HepG2 (cell line): Measurements from ENCODE around the gene GUK1. TPM values are rescaled to one million over a fixed set of nuclear protein-coding genes. Genes with fewer than 3 reads are reported as not detected.

Experiments used
- ATAC-seq: fragments of 200-7000 bp; cut with Tn5 transposase; 3 replicates; pipeline ENCODE4 v1.9.1; 2020; ENCODE audit warnings: mild to moderate bottlenecking, moderate library complexity
- BruUV-seq: library from RNA; stranded (reverse); fragments of 400-500 nt; replicated peaks from 2 replicates; lab custom pipeline; 2021; lab: Mats Ljungman, UMichigan
- CTCF ChIA-PET: fragments of 300-600 bp; formaldehyde crosslinking; extraction: SDS; loops from one replicate; lab custom pipeline; 2021; ENCODE audit warnings: low total read pairs, inconsistent platforms, low intra/inter-chr PET ratio; lab: Yijun Ruan, JAX
- POLR2A ChIA-PET: fragments of 350-600 bp; sonication (Branson Sonifier 250); formaldehyde crosslinking; loops from one replicate; lab custom pipeline; 2020; ENCODE audit warnings: antibody characterized with exemption, inconsistent platforms; lab: Yijun Ruan, JAX
- DNase-seq: peaks from one replicate; pipeline ENCODE4 v3.0.0-alpha.2; 2015; ENCODE audit warnings: low spot score
- FAIRE-seq: peaks from 3 replicates; lab custom pipeline; 2011; peaks lifted over from hg19 to GRCh38; lab: Jason Lieb, UNC
- H2AFZ ChIP-seq: one replicate; pipeline ENCODE4 v1.6.1; 2011; ENCODE audit warnings: low read length, inconsistent platforms
- H3K27ac ChIP-seq: fragments of 300-600 bp; 3 replicates; pipeline ENCODE4 v1.8.0; 2011; ENCODE audit warnings: mixed run types, mild to moderate bottlenecking, mixed read lengths, low read length, inconsistent platforms; ENCODE audit not compliant: insufficient read depth; ENCODE audit errors: extremely low read length
- H3K27me3 ChIP-seq, 2 experiments: fragments of 200-600 bp in 1 of 2; 2 replicates in 1 of 2; 3 replicates in 1 of 2; pipeline versions ENCODE4 v1.6.0 to v1.8.0; 2011; ENCODE audit warnings: low read length in 2 of 2, mild to moderate bottlenecking in 2 of 2, moderate library complexity in 2 of 2, inconsistent platforms in 1 of 2; ENCODE audit not compliant: insufficient read depth in 2 of 2, control insufficient read depth in 1 of 2
- H3K36me3 ChIP-seq, 2 experiments: fragments of 200-600 bp in 1 of 2; replicated peaks in 1 of 2; 2 replicates in 1 of 2; 3 replicates in 1 of 2; pipeline versions ENCODE4 v1.5.1 to v1.8.0; 2011; ENCODE audit warnings: low read length in 2 of 2, inconsistent platforms in 1 of 2; ENCODE audit not compliant: insufficient read depth in 2 of 2, control insufficient read depth in 1 of 2
- H3K4me1 ChIP-seq: 2 replicates; pipeline ENCODE4 v1.5.1; 2012; ENCODE audit warnings: low read length, inconsistent platforms; ENCODE audit not compliant: insufficient read depth
- H3K4me2 ChIP-seq: 2 replicates; pipeline ENCODE4 v1.6.0; 2011; ENCODE audit warnings: low read depth, low read length, inconsistent platforms
- H3K4me3 ChIP-seq, 3 experiments: fragments of 200-600 bp in 1 of 3; sonication (generic), shearing (Covaris generic) in 1 of 3; replicated peaks in 1 of 3; 2 replicates each; pipeline ENCODE4 v1.5.1; 2011 to 2016; ENCODE audit warnings: low read length in 3 of 3, inconsistent platforms in 2 of 3, low read depth in 2 of 3, mild to moderate bottlenecking in 2 of 3, control low read depth in 1 of 3, mixed read lengths in 1 of 3; ENCODE audit not compliant: insufficient read depth in 1 of 3
- H3K79me2 ChIP-seq: one replicate; pipeline ENCODE4 v1.6.1; 2011; ENCODE audit warnings: low read length, inconsistent platforms; ENCODE audit not compliant: insufficient read depth
- H3K9ac ChIP-seq: 2 replicates; pipeline ENCODE4 v1.6.0; 2011; ENCODE audit warnings: mild to moderate bottlenecking, low read depth, low read length, inconsistent platforms; ENCODE audit not compliant: insufficient read depth
- H3K9me3 ChIP-seq: 2 replicates; pipeline ENCODE4 v1.5.1; 2012; ENCODE audit warnings: mild to moderate bottlenecking, low read length
- H4K20me1 ChIP-seq: 2 replicates; pipeline ENCODE4 v1.6.0; 2011; ENCODE audit warnings: inconsistent platforms, mild to moderate bottlenecking, low read length, moderate library complexity; ENCODE audit not compliant: insufficient read depth
- ATM ChIP-seq: fragments of 450-650 bp; IDR thresholded peaks from 2 replicates; pipeline ENCODE4 v1.7.1; 2017; ENCODE audit warnings: mild to moderate bottlenecking, borderline replicate concordance
- HOXA9 ChIP-seq: sonication (generic); formaldehyde crosslinking; IDR thresholded peaks from 2 replicates; pipeline ENCODE4 v1.8.1; 2022; ENCODE audit warnings: missing genetic modification reagents, mild to moderate bottlenecking, moderate library complexity, borderline replicate concordance
- NFRKB ChIP-seq: fragments of 450-650 bp; IDR thresholded peaks from 2 replicates; pipeline ENCODE4 v1.6.1; 2017
- SAFB2 ChIP-seq: sonication (generic); formaldehyde crosslinking; IDR thresholded peaks from 2 replicates; pipeline ENCODE4 v1.5.1; 2020; ENCODE audit warnings: missing genetic modification reagents, low read depth, mild to moderate bottlenecking, borderline replicate concordance
- SMARCC2 ChIP-seq: fragments of 450-650 bp; IDR thresholded peaks from 2 replicates; pipeline ENCODE4 v1.6.1; 2017; ENCODE audit warnings: antibody characterized with exemption, mild to moderate bottlenecking
- SNAPC5 ChIP-seq: sonication (generic); formaldehyde crosslinking; IDR thresholded peaks from 2 replicates; pipeline ENCODE4 v1.8.1; 2023; ENCODE audit warnings: mild to moderate bottlenecking, missing genetic modification reagents, borderline replicate concordance
- THAP8 ChIP-seq: sonication (generic); formaldehyde crosslinking; IDR thresholded peaks from 2 replicates; pipeline ENCODE4 v1.5.1; 2020; ENCODE audit warnings: missing genetic modification reagents, mild to moderate bottlenecking, borderline replicate concordance
- ZFP37 ChIP-seq: sonication (generic); formaldehyde crosslinking; IDR thresholded peaks from 2 replicates; pipeline ENCODE4 v1.4.0; 2020; ENCODE audit warnings: missing genetic modification reagents, borderline replicate concordance
- ZNF749 ChIP-seq: sonication (generic); formaldehyde crosslinking; IDR thresholded peaks from 2 replicates; pipeline ENCODE4 v1.8.0; 2022; ENCODE audit warnings: mild to moderate bottlenecking, missing genetic modification reagents, moderate library complexity, borderline replicate concordance
- WGBS: methylation state at CpG from one replicate; pipeline ENCODE4 v1.1.6; 2017; ENCODE audit warnings: low lambda C conversion rate; 5-methylcytosine and 5-hydroxymethylcytosine counted together
- in situ Hi-C: cut with HindIII; loops from 2 replicates; pipeline ENCODE4 v1.10.0; 2017; ENCODE audit warnings: low pct_unique_long_range_greater_than_20kb; ENCODE audit not compliant: extremely low pct_ligation_motif_present
- intact Hi-C: fragments of 100-400 bp; cut with micrococcal nuclease; formaldehyde crosslinking; loops from one replicate; pipeline ENCODE4 v1.10.0; 2022; ENCODE audit not compliant: unreplicated experiment
- polyA plus RNA-seq, 8 experiments: library from polyadenylated mRNA; depleted of rRNA in 3 of 8; stranded (reverse) in 7 of 8; unstranded in 1 of 8; fragments of >200 nt; fragmentation: Illumina TruSeq in 4 of 8; extraction: Trizol in 4 of 8; gene quantifications; 2 replicates each; pipeline versions ENCODE4 v1.2.1 to v1.2.3, GENCODE V29; 2011 to 2016; ENCODE audit warnings: low read depth in 4 of 8, missing spikeins in 1 of 8, mixed read lengths in 1 of 8; ENCODE audit not compliant: insufficient read depth in 1 of 8
- total RNA-seq, 5 experiments: library from RNA; depleted of rRNA; stranded (reverse); fragments of >200 nt; fragmentation: Illumina TruSeq; extraction: Trizol; gene quantifications; 2 replicates each; pipeline ENCODE4 v1.2.3, GENCODE V29; 2016; ENCODE audit warnings: low read depth in 1 of 5

Gene GUK1
- total and polyA plus RNA-seq, 2 of the 13 experiments (the other 11 are each of a cell fraction or from before 2014, with no cell fraction given) = 116 to 154 TPM

GRCh38 chr1:228106800-228107054, 33.4 kb upstream of the GUK1 start:
- ATAC-seq (no peak), DNase-seq (no peak), FAIRE-seq (no peak)
- Histone ChIP-seq H3K4me2 (no peak overlapping the region), H3K9me3 (no peaks in the 10 kb centered on the region), H3K27ac (no peak overlapping the region), H3K27me3 (no peaks in the 10 kb centered on the region; a peak in 1 of 5 replicates), H3K4me3 (no peak overlapping the region), H2AFZ (no peak overlapping the region), H3K36me3 (peaks cover 2 to 7% of the 10 kb centered on the region in 2 experiments; a peak in 2 of 5 replicates), H3K79me2 (peaks cover 26% of the 10 kb centered on the region), H3K9ac (no peak overlapping the region), H3K4me1 (peaks cover 36% of the 10 kb centered on the region), H4K20me1 (peaks cover 2% of the 10 kb centered on the region; the same call in 1 of the 2 replicates)
- in situ Hi-C loops = no loop called here
- intact Hi-C loops = no loop called here
- CTCF ChIA-PET = no interaction called here
- POLR2A ChIA-PET = interaction anchor here (1.3 kb wide), 2 partner anchors 25 to 59 kb away, joined by 4 read pairs; partner anchors contain the start of gene IBA57
- WGBS = 96% methylated on average over 3 of the region's 9 CpGs
- BruUV-seq = no TSS peak
- TF ChIP-seq SAFB2 (CRISPR knock-in tag) = no peak
- TF ChIP-seq ATM = no peak
- TF ChIP-seq HOXA9 (CRISPR knock-in tag) = no peak
- TF ChIP-seq SMARCC2 = no peak
- TF ChIP-seq SNAPC5 (CRISPR knock-in tag) = no peak
- TF ChIP-seq NFRKB = no peak
- no peak for TF ChIP-seq ZNF749
- no peak for TF ChIP-seq THAP8 (CRISPR knock-in tag)
- TF ChIP-seq ZFP37 (CRISPR knock-in tag) = no peak
